Measurements from ENCODE around the gene RAB10.
"Not testable (repeated sequence)": the region's sequence is repeated elsewhere in the genome, so short reads cannot be mapped to it uniquely, and the experiment has no call there.

Gene RAB10

GRCh38 chr2:26054598-26055348, 20.9 kb downstream of the RAB10 start:
- DNase-seq (ENCODE audit: low read depth in 4 of 4, low spot score in 1 of 4) = no peak

- DNase-seq (ENCODE audit: low read depth in 4 of 4, low spot score in 1 of 4) = no peak
Measured at GRCh38 chr2:26058390-26058789, 24.5 kb downstream of the RAB10 start.

- no peak for DNase-seq (ENCODE audit: low read depth in 4 of 4, low spot score in 1 of 4)
Measured at GRCh38 chr2:26059542-26059941, 25.7 kb downstream of the RAB10 start.

GRCh38 chr2:26061539-26061938, 27.7 kb downstream of the RAB10 start:
- DNase-seq (ENCODE audit: low read depth in 4 of 4, low spot score in 1 of 4) = no peak

- DNase-seq (ENCODE audit: low read depth in 4 of 4, low spot score in 1 of 4) = no peak
Measured at GRCh38 chr2:26064846-26065245, 31.0 kb downstream of the RAB10 start.

GRCh38 chr2:26067186-26067974, 33.5 kb downstream of the RAB10 start:
- DNase-seq (ENCODE audit: low read depth in 4 of 4, low spot score in 1 of 4) = no peak

- DNase-seq (ENCODE audit: low read depth in 4 of 4, low spot score in 1 of 4) = no peak
Measured at GRCh38 chr2:26067980-26068507, 34.2 kb downstream of the RAB10 start.

- peak in 3 of 4 experiments; percentile 11 to 24 (median 14) for DNase-seq (ENCODE audit: low read depth in 4 of 4, low spot score in 1 of 4)
Measured at GRCh38 chr2:26068602-26069298, 34.9 kb downstream of the RAB10 start.

- no peak for DNase-seq (ENCODE audit: low read depth in 4 of 4, low spot score in 1 of 4)
Measured at GRCh38 chr2:26070730-26071129, 36.8 kb downstream of the RAB10 start.

- no peak for DNase-seq (ENCODE audit: low read depth in 4 of 4, low spot score in 1 of 4)
Measured at GRCh38 chr2:26072925-26073768, 39.3 kb downstream of the RAB10 start.

GRCh38 chr2:26073830-26074229, 39.9 kb downstream of the RAB10 start:
- DNase-seq (ENCODE audit: low read depth in 4 of 4, low spot score in 1 of 4) = no peak

- no peak for DNase-seq (ENCODE audit: low read depth in 4 of 4, low spot score in 1 of 4)
Measured at GRCh38 chr2:26074676-26075075, 40.8 kb downstream of the RAB10 start.

- no peak for DNase-seq (ENCODE audit: low read depth in 4 of 4, low spot score in 1 of 4)
Measured at GRCh38 chr2:26075173-26075572, 41.3 kb downstream of the RAB10 start.

- no peak for DNase-seq (ENCODE audit: low read depth in 4 of 4, low spot score in 1 of 4)
Measured at GRCh38 chr2:26076001-26076587, 42.2 kb downstream of the RAB10 start.

- no peak for DNase-seq (ENCODE audit: low read depth in 4 of 4, low spot score in 1 of 4)
Measured at GRCh38 chr2:26077291-26077690, 43.4 kb downstream of the RAB10 start.

GRCh38 chr2:26078939-26079338, 45.1 kb downstream of the RAB10 start:
- no peak for DNase-seq (ENCODE audit: low read depth in 4 of 4, low spot score in 1 of 4)

- DNase-seq (ENCODE audit: low read depth in 4 of 4, low spot score in 1 of 4) = no peak
Measured at GRCh38 chr2:26080356-26080755, 46.5 kb downstream of the RAB10 start.

- DNase-seq (ENCODE audit: low read depth in 4 of 4, low spot score in 1 of 4) = not testable (repeated sequence)
Measured at GRCh38 chr2:26080925-26081324, 47.0 kb downstream of the RAB10 start.

GRCh38 chr2:26081556-26081955, 47.7 kb downstream of the RAB10 start:
- no peak for DNase-seq (ENCODE audit: low read depth in 4 of 4, low spot score in 1 of 4)

- no peak for DNase-seq (ENCODE audit: low read depth in 4 of 4, low spot score in 1 of 4)
Measured at GRCh38 chr2:26086155-26086637, 52.3 kb downstream of the RAB10 start.
